H1 (cell line): ENCODE data around the gene C9orf43. TPM values are rescaled to one million over a fixed set of nuclear protein-coding genes. Genes with fewer than 3 reads are reported as not detected.

Experiments used
- CTCF ChIA-PET: fragments of 300-600 bp; sonication (Branson Sonifier 250); formaldehyde crosslinking; loops from one replicate; lab custom pipeline; 2021; ENCODE audit not compliant: partially characterized antibody; lab: Charles Lee
- POLR2A ChIA-PET: fragments of 300-600 bp; sonication (Branson Sonifier 250); formaldehyde crosslinking; loops from one replicate; lab custom pipeline; 2021; ENCODE audit warnings: inconsistent platforms; ENCODE audit not compliant: partially characterized antibody; lab: Charles Lee
- DNase-seq, 2 experiments: peaks; one replicate each; pipeline versions ENCODE4 v3.0.0 to v3.0.0-alpha.2; 2010 to 2022; ENCODE audit warnings: low spot score in 2 of 2, low read depth in 1 of 2, mixed read lengths in 1 of 2
- FAIRE-seq: peaks from 2 replicates; lab custom pipeline; 2011; peaks lifted over from hg19 to GRCh38; lab: Jason Lieb, UNC
- H2AFZ ChIP-seq: 2 replicates; pipeline ENCODE4 v1.8.1; 2012; ENCODE audit warnings: low read length, inconsistent platforms
- H2AK5ac ChIP-seq: 2 replicates; pipeline ENCODE4 v1.6.1; 2013; ENCODE audit warnings: low read depth, low read length
- H2BK120ac ChIP-seq: replicated peaks from 2 replicates; pipeline ENCODE3; 2013; ENCODE audit warnings: low read depth, low read length, inconsistent platforms
- H2BK12ac ChIP-seq: 2 replicates; pipeline ENCODE4 v1.6.1; 2013; ENCODE audit warnings: low read depth, low read length
- H2BK15ac ChIP-seq: 2 replicates; pipeline ENCODE4 v1.6.1; 2013; ENCODE audit warnings: low read length
- H2BK20ac ChIP-seq: 2 replicates; pipeline ENCODE4 v1.6.1; 2013; ENCODE audit warnings: low read length
- H2BK5ac ChIP-seq: 2 replicates; pipeline ENCODE4 v1.6.1; 2013; ENCODE audit warnings: low read depth, low read length
- H3K14ac ChIP-seq: 2 replicates; pipeline ENCODE4 v1.6.1; 2013; ENCODE audit warnings: inconsistent platforms; ENCODE audit not compliant: insufficient read length
- H3K18ac ChIP-seq: 2 replicates; pipeline ENCODE4 v1.6.1; 2013; ENCODE audit warnings: low read length; ENCODE audit errors: extremely low read depth
- H3K23ac ChIP-seq: 2 replicates; pipeline ENCODE4 v1.6.1; 2013; ENCODE audit warnings: inconsistent platforms; ENCODE audit not compliant: insufficient read length
- H3K23me2 ChIP-seq: 2 replicates; pipeline ENCODE4 v1.6.1; 2013; ENCODE audit warnings: low read depth, low read length
- H3K27ac ChIP-seq: 2 replicates; pipeline ENCODE4 v1.6.1; 2011; ENCODE audit warnings: low read depth, low read length, inconsistent platforms
- H3K27me3 ChIP-seq, 4 experiments: replicated peaks in 1 of 4; 1 replicate in 1 of 4; 2 replicates in 3 of 4; pipeline versions ENCODE4 v1.6.1 to v1.8.1; 2011 to 2013; ENCODE audit warnings: low read length in 3 of 4, mild to moderate bottlenecking in 3 of 4, inconsistent platforms in 2 of 4, mixed read lengths in 2 of 4, moderate library complexity in 1 of 4; ENCODE audit not compliant: control insufficient read depth in 3 of 4, insufficient read depth in 3 of 4; ENCODE audit errors: extremely low read depth in 1 of 4
- H3K36me3 ChIP-seq, 4 experiments: 2 replicates each; pipeline versions ENCODE4 v1.6.1 to v1.8.1; 2011 to 2013; ENCODE audit warnings: mild to moderate bottlenecking in 4 of 4, low read length in 3 of 4, moderate library complexity in 2 of 4, control low read depth in 1 of 4, inconsistent platforms in 1 of 4; ENCODE audit not compliant: insufficient read depth in 4 of 4, control insufficient read depth in 2 of 4
- H3K4ac ChIP-seq: replicated peaks from 2 replicates; pipeline ENCODE3; 2013; ENCODE audit warnings: low read length, low read depth, mixed read lengths, inconsistent platforms; ENCODE audit not compliant: insufficient read length
- H3K4me1 ChIP-seq, 4 experiments: replicated peaks in 1 of 4; 1 replicate in 1 of 4; 2 replicates in 3 of 4; pipeline versions ENCODE4 v1.6.1 to v1.8.1; 2011 to 2013; ENCODE audit warnings: low read length in 3 of 4, inconsistent platforms in 2 of 4, mixed read lengths in 1 of 4; ENCODE audit not compliant: insufficient read depth in 4 of 4, control insufficient read depth in 3 of 4
- H3K4me2 ChIP-seq, 2 experiments: 2 replicates each; pipeline versions ENCODE4 v1.6.1 to v1.8.1; 2011 to 2013; ENCODE audit warnings: low read depth in 2 of 2, low read length in 2 of 2, control low read depth in 1 of 2, inconsistent platforms in 1 of 2, mild to moderate bottlenecking in 1 of 2; ENCODE audit not compliant: insufficient read depth in 1 of 2
- H3K4me3 ChIP-seq, 4 experiments: fragments of 200-600, 300-600 bp in 1 of 4; sonication (generic), shearing (Covaris generic), sonication (Bioruptor Twin) in 1 of 4; 2 replicates each; pipeline versions ENCODE4 v1.5.1 to v1.8.1; 2011 to 2016; ENCODE audit warnings: low read length in 4 of 4, low read depth in 3 of 4, control low read depth in 2 of 4, inconsistent platforms in 2 of 4, mild to moderate bottlenecking in 2 of 4, mixed read lengths in 1 of 4, moderate library complexity in 1 of 4; ENCODE audit not compliant: insufficient read depth in 2 of 4; ENCODE audit errors: extremely low read depth in 1 of 4
- H3K56ac ChIP-seq: replicated peaks from 2 replicates; pipeline ENCODE3; 2013; ENCODE audit warnings: low read depth, mild to moderate bottlenecking, mixed read lengths, low read length, inconsistent platforms; ENCODE audit not compliant: insufficient read length
- H3K79me1 ChIP-seq: 2 replicates; pipeline ENCODE4 v1.6.1; 2013; ENCODE audit warnings: low read depth, low read length, control low read depth
- H3K79me2 ChIP-seq, 2 experiments: 2 replicates each; pipeline versions ENCODE4 v1.6.1 to v1.8.1; 2012 to 2013; ENCODE audit warnings: low read length in 2 of 2, mild to moderate bottlenecking in 2 of 2, inconsistent platforms in 1 of 2; ENCODE audit not compliant: insufficient read depth in 2 of 2, control insufficient read depth in 1 of 2
- H3K9ac ChIP-seq, 4 experiments: replicated peaks in 1 of 4; 1 replicate in 1 of 4; 2 replicates in 3 of 4; pipeline versions ENCODE4 v1.6.1 to v1.8.1; 2011 to 2013; ENCODE audit warnings: low read depth in 3 of 4, low read length in 3 of 4, control low read depth in 2 of 4, mild to moderate bottlenecking in 2 of 4, moderate library complexity in 2 of 4, inconsistent platforms in 1 of 4; ENCODE audit errors: extremely low read depth in 1 of 4
- H3K9me3 ChIP-seq, 2 experiments: 2 replicates each; pipeline versions ENCODE4 v1.6.1 to v1.8.1; 2012 to 2013; ENCODE audit warnings: mild to moderate bottlenecking in 2 of 2, moderate library complexity in 2 of 2, control low read depth in 1 of 2, inconsistent platforms in 1 of 2, low read depth in 1 of 2, low read length in 1 of 2, mixed read lengths in 1 of 2; ENCODE audit not compliant: insufficient read depth in 2 of 2
- H4K20me1 ChIP-seq, 2 experiments: replicated peaks in 1 of 2; 2 replicates each; pipeline versions ENCODE3 to v1.8.1; 2011 to 2013; ENCODE audit warnings: inconsistent platforms in 2 of 2, low read length in 2 of 2, mild to moderate bottlenecking in 1 of 2; ENCODE audit not compliant: insufficient read depth in 2 of 2, control insufficient read depth in 1 of 2
- H4K5ac ChIP-seq: 2 replicates; pipeline ENCODE4 v1.6.1; 2013; ENCODE audit warnings: low read length, low read depth, mixed read lengths, inconsistent platforms; ENCODE audit not compliant: insufficient read length
- H4K8ac ChIP-seq: 2 replicates; pipeline ENCODE4 v1.8.0; 2013; ENCODE audit warnings: mild to moderate bottlenecking, moderate library complexity, low read length, inconsistent platforms; ENCODE audit not compliant: insufficient read depth; ENCODE audit errors: extremely low read depth
- H4K91ac ChIP-seq: replicated peaks from 2 replicates; pipeline ENCODE3; 2013; ENCODE audit warnings: low read length, mixed read lengths, inconsistent platforms; ENCODE audit not compliant: insufficient read length
- ASH2L ChIP-seq: fragments of 200-600, 300-600 bp; sonication (generic); IDR thresholded peaks from one replicate; pipeline ENCODE4 v1.7.1; 2017; ENCODE audit warnings: low read length
- CBX5 ChIP-seq: fragments of 300-800, 300-1000 bp; sonication (generic); IDR thresholded peaks from 2 replicates; pipeline ENCODE4 v1.7.1; 2016; ENCODE audit warnings: antibody characterized with exemption, low read length, low read depth
- EZH2 ChIP-seq: fragments of 200-600 bp; sonication (generic); IDR thresholded peaks from 2 replicates; pipeline ENCODE4 v1.7.1; 2012; ENCODE audit warnings: low read depth, mild to moderate bottlenecking, moderate library complexity, low read length, inconsistent platforms; ENCODE audit not compliant: severe bottlenecking
- JUND ChIP-seq: IDR thresholded peaks from 2 replicates; pipeline ENCODE4 v1.6.1; 2011; ENCODE audit warnings: mild to moderate bottlenecking, improper control_type of control experiment, low read length
- KDM1A ChIP-seq: fragments of 200-600, 300-600 bp; sonication (generic); IDR thresholded peaks from 2 replicates; pipeline ENCODE4 v1.7.1; 2016; ENCODE audit warnings: mild to moderate bottlenecking, low read length, borderline replicate concordance
- NANOG ChIP-seq: IDR thresholded peaks from 2 replicates; pipeline ENCODE4 v1.6.1; 2011; ENCODE audit warnings: low read length, low read depth, mild to moderate bottlenecking, inconsistent platforms; ENCODE audit not compliant: insufficient read depth, poor library complexity, severe bottlenecking
- POU5F1 ChIP-seq: IDR thresholded peaks from 2 replicates; pipeline ENCODE4 v1.6.1; 2011; ENCODE audit warnings: low read depth, mild to moderate bottlenecking, low read length, moderate library complexity
- RXRA ChIP-seq: IDR thresholded peaks from 2 replicates; pipeline ENCODE4 v1.6.1; 2011; ENCODE audit warnings: low read depth, mild to moderate bottlenecking, low read length, moderate library complexity; ENCODE audit not compliant: insufficient read depth
- SAP30 ChIP-seq: fragments of 300-600 bp; sonication (generic); IDR thresholded peaks from 2 replicates; pipeline ENCODE4 v1.7.1; 2012; ENCODE audit warnings: low read length, moderate library complexity, mild to moderate bottlenecking, inconsistent platforms; ENCODE audit not compliant: insufficient read depth, insufficient replicate concordance
- SIN3A ChIP-seq, 2 experiments: IDR thresholded peaks in 1 of 2; conservative IDR thresholded peaks in 1 of 2; 2 replicates each; pipeline ENCODE4 v1.6.1; 2011 to 2012; ENCODE audit warnings: low read length in 2 of 2, improper control_type of control experiment in 1 of 2, low read depth in 1 of 2, mild to moderate bottlenecking in 1 of 2
- SP1 ChIP-seq: IDR thresholded peaks from 2 replicates; pipeline ENCODE4 v1.6.1; 2011; ENCODE audit warnings: low read depth, low read length
- SP2 ChIP-seq: IDR thresholded peaks from 2 replicates; pipeline ENCODE4 v1.6.1; 2012; ENCODE audit warnings: mild to moderate bottlenecking, low read length, inconsistent platforms
- TCF12 ChIP-seq: IDR thresholded peaks from 2 replicates; pipeline ENCODE4 v1.6.1; 2011; ENCODE audit warnings: low read depth, mild to moderate bottlenecking, low read length
- YY1 ChIP-seq: IDR thresholded peaks from 2 replicates; pipeline ENCODE4 v1.6.1; 2011; ENCODE audit warnings: low read depth, mild to moderate bottlenecking, low read length
- WGBS, 2 experiments: shearing (Covaris generic) in 1 of 2; methylation state at CpG; one replicate each; pipeline versions ENCODE4 v1.1.6 to v1.1.7; 2013 to 2015; ENCODE audit warnings: low lambda C conversion rate in 2 of 2, mixed read lengths in 2 of 2, inconsistent platforms in 1 of 2, low coverage in 1 of 2, missing lambda C conversion rate in 1 of 2; ENCODE audit not compliant: insufficient replicate concordance in 2 of 2, insufficient coverage in 1 of 2, insufficient read length in 1 of 2; ENCODE audit errors: extremely low coverage in 1 of 2, missing lambda C conversion rate in 1 of 2; 5-methylcytosine and 5-hydroxymethylcytosine counted together
- polyA plus RNA-seq, 7 experiments: library from polyadenylated mRNA; depleted of rRNA in 3 of 7; stranded (reverse) in 5 of 7; unstranded in 2 of 7; fragments of >200 nt in 5 of 7; fragments of 200-250 nt in 2 of 7; gene quantifications; 1 replicate in 5 of 7; 2 replicates in 1 of 7; 4 replicates in 1 of 7; pipeline versions ENCODE4 v1.2.1 to v1.2.3, GENCODE V29; 2011 to 2013; ENCODE audit warnings: missing spikeins in 2 of 7, mixed read lengths in 2 of 7
- total RNA-seq: library from RNA; stranded (reverse); fragmentation: NEBNext Ultra II Directional; extraction: Animal tissue kit (Norgen Biotek cat#: 25700); gene quantifications from 2 replicates; pipeline ENCODE4 v1.2.1, GENCODE V29; 2021

C9orf43 gene
- total and polyA plus RNA-seq, 2 of the 8 experiments (the other 6 are each of a cell fraction or from before 2014, with no cell fraction given), result 0.35 to 0.52 TPM

DNA sequence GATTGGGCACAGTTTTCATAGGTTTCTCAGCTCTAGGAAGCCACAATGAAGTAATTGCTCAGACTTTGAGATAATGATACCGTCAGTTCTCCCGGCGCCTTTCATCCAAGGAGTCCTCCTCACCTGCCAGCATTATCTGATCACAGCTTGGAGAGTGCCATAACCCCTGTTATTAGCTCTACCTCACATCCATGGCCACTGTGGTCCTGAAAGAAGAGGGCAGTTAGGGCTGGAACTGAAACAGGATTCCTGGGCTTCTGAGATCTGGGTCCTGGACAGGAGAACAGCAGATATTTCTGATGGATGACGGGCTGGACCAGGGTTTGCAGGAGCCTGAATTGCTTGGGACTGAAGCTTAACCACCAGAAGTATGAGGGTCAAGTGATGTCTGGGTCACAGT lies 66.5 kb downstream of the C9orf43 start:
- ChIA-PET POLR2A (no interaction called here), CTCF (interaction anchor here (1.0 to 1.5 kb wide), 3 partner anchors 11 to 114 kb away, joined by 3 to 5 read pairs (median 4); no protein-coding TSS in a partner anchor)
- TF ChIP-seq POU5F1 (no peak), SP1 (no peak), NANOG (no peak), TCF12 (no peak), EZH2 (no peak), KDM1A (no peak), RXRA (no peak), SAP30 (no peak), ASH2L (no peak), SP2 (no peak), YY1 (no peak), JUND (no peak), SIN3A (conservative IDR thresholded peaks at IDR 0.05 in 1 of 2, IDR thresholded peaks at IDR 0.05 in 1 of 2; ENCODE audit: low read depth in 1 of 2, low read length in 2 of 2) (no peak), CBX5 (no peak)

More for the DNA sequence above, 66.5 kb downstream of the C9orf43 start:
- H3K9ac ChIP-seq, result no peak overlapping the region
- no peak overlapping the region for H4K8ac ChIP-seq
- H3K4ac ChIP-seq, result no peak overlapping the region
- no peak overlapping the region for H2AK5ac ChIP-seq
- no peak overlapping the region for H3K27ac ChIP-seq
- no peak overlapping the region for H3K18ac ChIP-seq
- no peak overlapping the region for H3K14ac ChIP-seq
- H4K91ac ChIP-seq, result no peak overlapping the region
- no peaks in the 10 kb centered on the region for H4K20me1 ChIP-seq
- no peak overlapping the region for H2AFZ ChIP-seq
- H3K56ac ChIP-seq, result no peak overlapping the region
- H2BK15ac ChIP-seq, result no peak overlapping the region
- H2BK12ac ChIP-seq, result no peak overlapping the region
- no peaks in the 10 kb centered on the region for H3K79me2 ChIP-seq
- H3K4me2 ChIP-seq, result no peak overlapping the region; a peak in 1 of 4 replicates
- no peak overlapping the region for H3K4me3 ChIP-seq
- no peak overlapping the region for H2BK120ac ChIP-seq
- DNase-seq (no peak), FAIRE-seq (no peak)
- H3K27me3 ChIP-seq, result no peaks in the 10 kb centered on the region
- H3K4me1 ChIP-seq, result peaks cover 0 to 5% (median 2%) of the 10 kb centered on the region in 4 experiments; a peak in 3 of 7 replicates
- H3K23me2 ChIP-seq, result no peaks in the 10 kb centered on the region
- H2BK5ac ChIP-seq, result no peak overlapping the region
- H4K5ac ChIP-seq, result no peak overlapping the region
- WGBS, 2 experiments, result 91% methylated on average over 4 of the region's 4 CpGs; no CpG with 5 or more reads in 1 of the 2 experiments
- H3K36me3 ChIP-seq, result no peaks in the 10 kb centered on the region
- H3K79me1 ChIP-seq, result no peaks in the 10 kb centered on the region
- H3K23ac ChIP-seq, result no peak overlapping the region
- no peak overlapping the region for H2BK20ac ChIP-seq
- H3K9me3 ChIP-seq, result no peaks in the 10 kb centered on the region
